OCI-LY3 (cell line): ENCODE measurements around the gene WIZ.

Experiments
- H2AFZ ChIP-seq: fragments of 200-600, 300-600 bp; shearing (Covaris generic); 2 replicates; pipeline ENCODE4 v1.6.0; 2014; ENCODE audit warnings: antibody characterized with exemption, low read depth, low read length
- H3K27ac ChIP-seq: fragments of 200-600, 300-600 bp; sonication (generic); 2 replicates; pipeline ENCODE4 v1.5.1; 2014; ENCODE audit warnings: mild to moderate bottlenecking, low read length, moderate library complexity, mixed read lengths
- H3K27me3 ChIP-seq: fragments of 200-600, 300-600 bp; sonication (generic); 2 replicates; pipeline ENCODE4 v1.6.1; 2014; ENCODE audit warnings: low read depth, low read length, mixed read lengths
- H3K36me3 ChIP-seq: fragments of 200-600, 300-600 bp; sonication (generic); replicated peaks from 2 replicates; pipeline ENCODE3; 2014; ENCODE audit warnings: low read depth, low read length, mixed read lengths
- H3K4me1 ChIP-seq: fragments of 300-600, 200-600 bp; sonication (generic); 2 replicates; pipeline ENCODE4 v1.6.1; 2014; ENCODE audit warnings: low read length, mixed read lengths
- H3K4me2 ChIP-seq: fragments of 200-600, 300-600 bp; sonication (generic); 2 replicates; pipeline ENCODE4 v1.6.1; 2014; ENCODE audit warnings: low read length, mixed read lengths
- H3K4me3 ChIP-seq: fragments of 300-600, 200-600 bp; sonication (generic); 2 replicates; pipeline ENCODE4 v1.5.1; 2014; ENCODE audit warnings: antibody characterized with exemption, mild to moderate bottlenecking, low read length, moderate library complexity
- H3K79me2 ChIP-seq: fragments of 300-600, 200-600 bp; shearing (Covaris generic); 2 replicates; pipeline ENCODE4 v1.6.1; 2014; ENCODE audit warnings: mild to moderate bottlenecking, low read length, mixed read lengths
- H3K9ac ChIP-seq: fragments of 300-600, 200-600 bp; shearing (Covaris generic); 2 replicates; pipeline ENCODE4 v1.6.0; 2014; ENCODE audit warnings: mild to moderate bottlenecking, low read length, moderate library complexity
- H3K9me3 ChIP-seq: fragments of 200-600, 300-600 bp; shearing (Covaris generic); 2 replicates; pipeline ENCODE4 v1.6.1; 2014; ENCODE audit warnings: low read length, mixed read lengths; ENCODE audit not compliant: insufficient read depth
- H4K20me1 ChIP-seq: fragments of 200-600, 300-600 bp; sonication (generic); 2 replicates; pipeline ENCODE4 v1.6.1; 2016; ENCODE audit warnings: low read length, mixed read lengths; ENCODE audit not compliant: insufficient read depth
- EZH2phosphoT487 ChIP-seq: fragments of 200-600 bp; shearing (Covaris generic); IDR thresholded peaks from 2 replicates; pipeline ENCODE4 v1.6.1; 2018; ENCODE audit warnings: antibody characterized with exemption, mixed run types, low read depth
- TF ChIP-seq, protein P1 (sequence below): fragments of 200-600, 300-600 bp; sonication (generic); IDR thresholded peaks from 2 replicates; pipeline ENCODE4 v1.5.1; 2014; ENCODE audit warnings: antibody characterized with exemption, low read length, low read depth

WIZ gene

DNA sequence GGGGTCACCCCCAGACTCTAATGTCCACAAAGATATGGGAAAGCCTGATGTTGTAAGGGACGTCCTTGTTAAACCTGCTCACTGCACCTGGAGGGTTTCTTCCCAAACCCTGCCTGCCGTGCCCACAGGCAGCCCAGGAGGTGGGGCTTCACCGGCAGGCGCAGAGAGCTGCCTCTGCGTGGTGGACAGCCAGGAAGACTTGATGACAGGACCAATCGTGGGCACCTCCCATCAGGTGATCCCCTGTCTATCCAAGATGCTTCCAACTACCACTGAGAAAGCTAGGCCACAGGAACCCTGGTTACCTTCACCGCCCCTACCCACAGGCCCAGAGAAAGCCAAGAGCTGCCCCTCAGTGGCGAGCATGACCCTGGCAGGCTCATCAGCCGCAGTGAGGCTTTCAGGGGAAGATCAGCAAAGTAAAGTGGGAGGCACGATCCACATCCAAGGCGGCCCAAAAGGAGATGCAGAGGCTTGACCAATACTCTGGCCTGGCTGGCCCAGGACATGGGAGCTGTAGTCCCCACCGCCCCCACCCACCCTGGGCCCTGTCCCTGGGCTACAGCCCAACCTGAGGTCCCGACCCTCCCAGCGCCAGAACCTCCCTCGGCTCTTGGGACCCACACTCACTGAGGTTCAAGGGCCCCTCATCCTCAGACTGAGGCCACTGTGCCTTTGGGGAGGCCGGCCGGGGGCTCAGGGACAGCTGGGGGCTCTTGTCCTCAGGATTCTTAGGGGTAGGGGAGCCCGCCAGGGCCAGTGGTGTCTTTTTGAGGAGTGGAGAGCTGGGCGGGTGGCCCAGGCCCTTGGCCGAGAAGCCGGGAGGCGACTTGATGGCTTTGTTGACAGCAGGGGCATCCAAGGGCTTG lies 20.6 kb downstream of the WIZ start:
- peaks cover 41% of the 10 kb centered on the region for H3K36me3 ChIP-seq

DNA sequence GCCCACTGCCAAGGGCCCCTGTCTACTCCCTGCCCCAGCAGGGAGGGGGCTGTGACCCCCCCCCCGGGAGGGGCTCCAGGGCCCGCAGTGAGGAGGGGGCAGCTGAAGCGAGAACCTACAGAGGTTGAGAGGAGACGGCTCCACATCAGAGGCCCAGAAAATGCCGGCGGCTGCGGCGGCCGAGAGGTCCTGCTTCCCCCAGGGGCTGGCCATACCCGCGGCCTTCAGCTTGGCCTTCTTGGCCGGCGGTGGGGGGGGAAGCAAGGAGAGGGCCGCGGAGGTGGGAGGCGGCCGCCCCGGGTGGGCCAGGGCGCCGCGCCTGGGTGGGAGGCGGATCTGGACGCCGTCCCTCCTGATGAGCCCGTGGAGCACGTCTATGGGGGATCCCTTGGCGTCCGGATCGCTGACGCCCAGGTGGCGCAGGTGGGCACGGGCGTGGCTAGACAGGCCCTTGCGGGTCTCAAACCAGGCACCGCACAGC lies 21.7 kb downstream of the WIZ start:
- H3K36me3 ChIP-seq, result peaks cover 53% of the 10 kb centered on the region
- H3K4me3 ChIP-seq, result no peak overlapping the region
- peaks cover 15% of the 10 kb centered on the region; the same call in 1 of the 2 replicates for H4K20me1 ChIP-seq
- no peaks in the 10 kb centered on the region for H3K27me3 ChIP-seq
- no peak for TF ChIP-seq EZH2phosphoT487
- H3K9me3 ChIP-seq, result no peaks in the 10 kb centered on the region
- peaks cover 11% of the 10 kb centered on the region for H3K4me1 ChIP-seq
- peaks cover 58% of the 10 kb centered on the region for H3K79me2 ChIP-seq
- H3K4me2 ChIP-seq, result no peak overlapping the region
- H3K27ac ChIP-seq, result no peak overlapping the region
- H2AFZ ChIP-seq, result no peak overlapping the region
- H3K9ac ChIP-seq, result no peak overlapping the region

More for the DNA sequence above, 20.6 kb downstream of the WIZ start:
- TF ChIP-seq EZH2phosphoT487, result no peak
- TF ChIP-seq, protein P1, sequence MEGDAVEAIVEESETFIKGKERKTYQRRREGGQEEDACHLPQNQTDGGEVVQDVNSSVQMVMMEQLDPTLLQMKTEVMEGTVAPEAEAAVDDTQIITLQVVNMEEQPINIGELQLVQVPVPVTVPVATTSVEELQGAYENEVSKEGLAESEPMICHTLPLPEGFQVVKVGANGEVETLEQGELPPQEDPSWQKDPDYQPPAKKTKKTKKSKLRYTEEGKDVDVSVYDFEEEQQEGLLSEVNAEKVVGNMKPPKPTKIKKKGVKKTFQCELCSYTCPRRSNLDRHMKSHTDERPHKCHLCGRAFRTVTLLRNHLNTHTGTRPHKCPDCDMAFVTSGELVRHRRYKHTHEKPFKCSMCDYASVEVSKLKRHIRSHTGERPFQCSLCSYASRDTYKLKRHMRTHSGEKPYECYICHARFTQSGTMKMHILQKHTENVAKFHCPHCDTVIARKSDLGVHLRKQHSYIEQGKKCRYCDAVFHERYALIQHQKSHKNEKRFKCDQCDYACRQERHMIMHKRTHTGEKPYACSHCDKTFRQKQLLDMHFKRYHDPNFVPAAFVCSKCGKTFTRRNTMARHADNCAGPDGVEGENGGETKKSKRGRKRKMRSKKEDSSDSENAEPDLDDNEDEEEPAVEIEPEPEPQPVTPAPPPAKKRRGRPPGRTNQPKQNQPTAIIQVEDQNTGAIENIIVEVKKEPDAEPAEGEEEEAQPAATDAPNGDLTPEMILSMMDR, result no peak
- Histone ChIP-seq H3K4me2 (no peak overlapping the region), H2AFZ (no peak overlapping the region), H3K4me3 (no peak overlapping the region), H3K9me3 (no peaks in the 10 kb centered on the region), H3K27me3 (no peaks in the 10 kb centered on the region), H4K20me1 (peaks cover 15% of the 10 kb centered on the region; the same call in 1 of the 2 replicates), H3K4me1 (peaks cover 16% of the 10 kb centered on the region), H3K79me2 (peaks cover 58% of the 10 kb centered on the region), H3K27ac (no peak overlapping the region), H3K9ac (no peak overlapping the region)

DNA sequence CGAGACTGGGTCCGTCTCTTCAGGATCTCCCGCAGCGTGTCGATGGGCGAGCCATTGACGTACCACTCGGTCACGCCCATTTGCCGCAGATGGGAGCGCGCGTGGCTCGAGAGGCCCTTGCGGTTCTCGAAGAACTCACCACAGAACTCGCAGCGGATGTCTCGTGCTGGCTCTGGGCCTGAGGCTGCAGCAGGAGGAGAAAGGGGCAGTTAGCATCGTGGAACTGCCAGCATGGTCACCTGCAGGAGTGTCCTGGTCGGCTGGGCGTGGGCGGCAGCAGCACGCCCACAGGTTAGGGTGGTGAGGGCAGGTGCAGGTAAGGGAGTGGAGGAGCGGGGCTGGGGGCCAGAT lies 22.4 kb downstream of the WIZ start:
- Histone ChIP-seq H3K4me3 (no peak overlapping the region), H3K4me1 (peaks cover 11% of the 10 kb centered on the region), H3K27ac (no peak overlapping the region), H3K9ac (no peak overlapping the region), H3K27me3 (no peaks in the 10 kb centered on the region), H3K79me2 (peaks cover 55% of the 10 kb centered on the region), H2AFZ (no peak overlapping the region), H3K36me3 (peaks cover 56% of the 10 kb centered on the region), H3K9me3 (no peaks in the 10 kb centered on the region), H4K20me1 (peaks cover 15% of the 10 kb centered on the region; the same call in 1 of the 2 replicates), H3K4me2 (no peak overlapping the region)
- TF ChIP-seq EZH2phosphoT487, result no peak
- TF ChIP-seq, protein P1, result no peak

DNA sequence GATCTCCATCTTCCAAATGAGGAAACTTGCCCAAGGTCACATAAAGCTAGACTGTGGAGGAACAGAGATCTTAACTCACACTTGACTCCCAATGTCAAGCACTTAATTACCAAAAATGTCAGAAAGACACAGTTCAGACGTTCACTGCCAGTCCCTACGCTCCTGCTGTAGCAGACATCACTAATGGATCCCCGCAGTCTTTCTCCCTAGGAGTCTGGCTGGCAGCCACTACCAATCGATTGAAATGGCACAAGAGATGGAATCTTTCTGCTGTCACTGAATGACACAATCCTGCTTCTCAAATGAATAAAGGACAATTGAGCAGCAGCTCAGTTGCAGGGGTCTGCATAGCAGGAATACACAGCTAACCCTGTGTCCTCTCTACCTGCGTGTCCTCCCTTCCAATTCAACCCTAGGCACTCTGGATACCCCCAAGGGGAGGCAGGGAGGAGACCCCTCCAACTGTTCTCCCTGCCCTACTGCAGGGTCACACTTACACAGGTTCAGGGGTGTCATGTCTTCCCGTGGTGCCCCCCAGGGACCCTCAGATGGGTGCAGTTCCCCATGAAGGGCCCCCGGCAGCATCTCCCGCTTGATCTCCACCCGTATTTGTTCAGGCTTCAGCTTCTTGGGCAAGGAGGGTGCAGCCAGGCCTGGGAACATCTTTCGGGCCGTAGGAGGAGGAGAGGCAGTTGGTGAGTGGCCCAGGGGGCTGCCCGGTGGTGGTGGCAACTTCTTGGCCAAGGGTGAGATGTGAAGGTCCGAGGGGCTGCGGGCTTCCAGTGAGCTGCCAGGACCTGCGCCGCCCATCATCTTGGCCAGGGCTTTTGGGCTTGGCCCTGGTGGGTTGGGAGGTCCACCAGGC lies 23.0 kb downstream of the WIZ start:
- Histone ChIP-seq H3K9me3 (no peaks in the 10 kb centered on the region), H3K27ac (no peak overlapping the region), H3K4me1 (peaks cover 11% of the 10 kb centered on the region), H3K4me3 (no peak overlapping the region), H2AFZ (no peak overlapping the region), H3K9ac (no peak overlapping the region), H3K27me3 (no peaks in the 10 kb centered on the region), H3K4me2 (no peak overlapping the region), H3K79me2 (peaks cover 49% of the 10 kb centered on the region), H4K20me1 (peaks cover 15% of the 10 kb centered on the region; the same call in 1 of the 2 replicates), H3K36me3 (peaks cover 56% of the 10 kb centered on the region)
- TF ChIP-seq EZH2phosphoT487, result no peak
- TF ChIP-seq, protein P1, result no peak
